GM23248 (cell line): ENCODE measurements around the gene GAP43. TPM values are rescaled to one million over a fixed set of nuclear protein-coding genes. Genes with fewer than 3 reads are reported as not detected.

Experiments used
- DNase-seq: peaks from one replicate; pipeline ENCODE4 v3.0.0-alpha.2; 2015
- H2AFZ ChIP-seq: fragments of 200-600 bp; sonication (generic); 2 replicates; pipeline ENCODE4 v1.6.1; 2016; ENCODE audit warnings: antibody characterized with exemption
- H3F3A ChIP-seq: fragments of 200-600 bp; sonication (generic); 2 replicates; pipeline ENCODE4 v1.6.1; 2016; ENCODE audit warnings: mild to moderate bottlenecking, antibody characterized with exemption, mixed run types; ENCODE audit not compliant: insufficient read depth
- H3K27ac ChIP-seq: fragments of 200-600 bp; sonication (generic); 2 replicates; pipeline ENCODE4 v1.5.1; 2016; ENCODE audit warnings: mild to moderate bottlenecking
- H3K27me3 ChIP-seq: fragments of 200-600 bp; sonication (generic); replicated peaks from 2 replicates; pipeline ENCODE4 v1.6.1; 2016; ENCODE audit warnings: mild to moderate bottlenecking; ENCODE audit not compliant: insufficient read depth
- H3K36me3 ChIP-seq: fragments of 200-600 bp; sonication (generic); 2 replicates; pipeline ENCODE4 v1.6.1; 2016; ENCODE audit warnings: low read depth, mild to moderate bottlenecking
- H3K4me1 ChIP-seq: fragments of 200-600 bp; sonication (generic); 2 replicates; pipeline ENCODE4 v1.6.1; 2016; ENCODE audit warnings: mild to moderate bottlenecking; ENCODE audit not compliant: insufficient read depth
- H3K4me2 ChIP-seq: fragments of 200-600 bp; sonication (generic); one replicate; pipeline ENCODE4 v1.6.1; 2016; ENCODE audit warnings: mild to moderate bottlenecking; ENCODE audit not compliant: unreplicated experiment
- H3K4me3 ChIP-seq: fragments of 200-600 bp; sonication (generic); 2 replicates; pipeline ENCODE4 v1.5.1; 2016; ENCODE audit warnings: mild to moderate bottlenecking
- H3K79me2 ChIP-seq: fragments of 200-600 bp; sonication (generic); 2 replicates; pipeline ENCODE4 v1.6.1; 2016; ENCODE audit warnings: mild to moderate bottlenecking; ENCODE audit not compliant: insufficient read depth
- H3K9ac ChIP-seq: fragments of 200-600 bp; sonication (generic); 2 replicates; pipeline ENCODE4 v1.6.1; 2016; ENCODE audit warnings: mild to moderate bottlenecking
- H3K9me2 ChIP-seq: fragments of 200-600 bp; sonication (generic); 2 replicates; pipeline ENCODE4 v1.6.1; 2016; ENCODE audit warnings: mixed run types, mild to moderate bottlenecking, moderate library complexity; ENCODE audit not compliant: insufficient read depth
- H3K9me3 ChIP-seq: fragments of 200-600 bp; sonication (generic); one replicate; pipeline ENCODE4 v1.6.1; 2017; ENCODE audit warnings: low read depth
- H4K20me1 ChIP-seq: fragments of 200-600 bp; sonication (generic); 2 replicates; pipeline ENCODE4 v1.6.0; 2016; ENCODE audit not compliant: insufficient read depth
- EZH2 ChIP-seq: fragments of 200-600 bp; sonication (generic); IDR thresholded peaks from 2 replicates; pipeline ENCODE4 v1.6.1; 2018; ENCODE audit warnings: antibody characterized with exemption, mild to moderate bottlenecking; ENCODE audit not compliant: insufficient read depth, poor library complexity, severe bottlenecking
- EZH2phosphoT487 ChIP-seq: fragments of 200-600 bp; sonication (generic); IDR thresholded peaks from 2 replicates; pipeline ENCODE4 v1.6.1; 2018; ENCODE audit warnings: antibody characterized with exemption, moderate library complexity, mild to moderate bottlenecking, low read depth; ENCODE audit not compliant: insufficient read depth
- WGBS, 2 experiments: methylation state at CpG; one replicate each; pipeline ENCODE4 v1.1.6; 2015 to 2017; ENCODE audit warnings: low lambda C conversion rate in 2 of 2, low coverage in 1 of 2; ENCODE audit errors: missing lambda C conversion rate in 2 of 2; 5-methylcytosine and 5-hydroxymethylcytosine counted together
- in situ Hi-C: fragments of 300-500 bp; cut with MboI; formaldehyde crosslinking; loops from 2 replicates; pipeline ENCODE4 v1.15.0; 2020
- polyA plus RNA-seq: library from polyadenylated mRNA; unstranded; fragments of >200 nt; fragmentation: Nextera tagmentation; extraction: Ambion mirVana; gene quantifications from 2 replicates; pipeline ENCODE4 v1.2.1, GENCODE V29; 2016
- total RNA-seq: library from RNA; depleted of rRNA; stranded (reverse); fragments of >200 nt; shearing (Covaris generic); gene quantifications from 2 replicates; pipeline ENCODE4 v1.2.3, GENCODE V29; 2014

Gene GAP43
- total and polyA plus RNA-seq, 2 experiments from 2014 or later: 0.54 to 1.8 TPM

DNA sequence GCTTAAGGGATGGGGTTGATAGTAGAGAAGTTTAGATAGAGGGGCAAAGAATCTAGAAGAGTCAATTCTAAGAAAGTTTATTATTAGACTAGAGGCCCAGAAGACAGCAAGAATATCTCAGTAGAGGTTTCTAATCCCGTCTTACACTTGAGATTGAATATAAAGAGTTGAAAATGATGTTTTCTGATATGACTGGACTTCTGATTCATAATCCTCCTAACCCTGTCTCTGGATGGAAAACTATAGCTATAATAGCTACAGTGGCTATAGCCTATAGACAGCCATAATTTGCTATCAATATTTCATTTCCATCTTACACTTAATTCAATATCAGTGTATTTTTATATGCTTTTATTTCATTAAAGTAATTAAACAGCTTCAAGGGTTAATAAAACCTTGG, 60.0 kb downstream of the GAP43 start:
- Histone ChIP-seq H3K4me2 (no peak overlapping the region), H3K4me1 (no peaks in the 10 kb centered on the region), H3K4me3 (no peak overlapping the region), H3F3A (no peaks in the 10 kb centered on the region), H3K27me3 (no peaks in the 10 kb centered on the region), H3K9me3 (no peaks in the 10 kb centered on the region), H3K9me2 (no peaks in the 10 kb centered on the region), H2AFZ (no peak overlapping the region), H4K20me1 (no peaks in the 10 kb centered on the region), H3K27ac (no peak overlapping the region), H3K36me3 (no peaks in the 10 kb centered on the region), H3K9ac (no peak overlapping the region), H3K79me2 (no peaks in the 10 kb centered on the region)
- in situ Hi-C loops: no loop called here
- TF ChIP-seq EZH2 (no peak), EZH2phosphoT487 (no peak)
- WGBS, 2 experiments: 78 to 83% methylated on average over 1 of the region's 1 CpG
- no peak for DNase-seq

GRCh38 chr3:115683773-115684172, 60.5 kb downstream of the GAP43 start:
- H3K9me3 ChIP-seq: no peaks in the 10 kb centered on the region
- no peak overlapping the region for H3K4me2 ChIP-seq
- H3K79me2 ChIP-seq: no peaks in the 10 kb centered on the region
- TF ChIP-seq EZH2phosphoT487: no peak
- no peak overlapping the region for H3K4me3 ChIP-seq
- in situ Hi-C loops: no loop called here
- H3K9me2 ChIP-seq: no peaks in the 10 kb centered on the region
- no peak overlapping the region for H3K9ac ChIP-seq
- no peak overlapping the region for H2AFZ ChIP-seq
- H3K4me1 ChIP-seq: no peaks in the 10 kb centered on the region
- H3F3A ChIP-seq: no peaks in the 10 kb centered on the region
- WGBS, 2 experiments: 87% methylated on average over 3 of the region's 3 CpGs
- no peaks in the 10 kb centered on the region for H4K20me1 ChIP-seq
- no peaks in the 10 kb centered on the region for H3K36me3 ChIP-seq
- DNase-seq: no peak
- no peaks in the 10 kb centered on the region for H3K27me3 ChIP-seq
- no peak overlapping the region for H3K27ac ChIP-seq

GRCh38 chr3:115685097-115685496, 61.8 kb downstream of the GAP43 start:
- no peaks in the 10 kb centered on the region for H3K79me2 ChIP-seq
- TF ChIP-seq EZH2phosphoT487 (no peak), EZH2 (no peak)
- no peaks in the 10 kb centered on the region for H3F3A ChIP-seq
- no peaks in the 10 kb centered on the region for H3K36me3 ChIP-seq
- H4K20me1 ChIP-seq: no peaks in the 10 kb centered on the region
- H3K27me3 ChIP-seq: no peaks in the 10 kb centered on the region
- H3K4me2 ChIP-seq: no peak overlapping the region
- DNase-seq: no peak
- H3K9me2 ChIP-seq: no peaks in the 10 kb centered on the region
- H3K9ac ChIP-seq: no peak overlapping the region
- H3K27ac ChIP-seq: no peak overlapping the region
- H3K4me3 ChIP-seq: no peak overlapping the region
- H3K9me3 ChIP-seq: no peaks in the 10 kb centered on the region
- no peaks in the 10 kb centered on the region for H3K4me1 ChIP-seq
- in situ Hi-C loops: no loop called here
- no peak overlapping the region for H2AFZ ChIP-seq

DNA sequence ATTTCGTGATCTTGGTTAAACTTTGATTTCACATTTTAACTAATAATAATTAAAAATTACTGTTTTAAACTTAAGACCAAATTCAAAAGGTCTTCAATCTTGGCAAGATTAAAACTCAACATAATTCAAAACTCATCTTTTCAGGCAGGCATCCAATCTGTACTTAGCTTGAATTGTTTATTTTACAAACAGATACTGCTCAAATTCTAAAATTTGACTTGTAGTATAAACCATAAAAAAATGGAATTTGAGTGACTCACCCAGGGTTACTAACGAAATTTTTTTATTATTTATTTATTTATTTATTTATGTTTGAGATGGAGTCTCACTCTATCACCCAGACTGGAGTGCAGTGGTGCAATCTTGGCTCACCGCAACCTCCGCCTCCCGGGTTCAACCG, 64.4 kb downstream of the GAP43 start:
- H3K27me3 ChIP-seq: no peaks in the 10 kb centered on the region
- no peak for TF ChIP-seq EZH2phosphoT487
- no peak for TF ChIP-seq EZH2
- in situ Hi-C loops: no loop called here
- H3K79me2 ChIP-seq: no peaks in the 10 kb centered on the region
- H3K9me3 ChIP-seq: no peaks in the 10 kb centered on the region
- H3K36me3 ChIP-seq: no peaks in the 10 kb centered on the region
- H3K9me2 ChIP-seq: no peaks in the 10 kb centered on the region
- WGBS, 2 experiments: 91% methylated on average over 6 of the region's 6 CpGs
- DNase-seq: no peak
- no peak overlapping the region for H3K9ac ChIP-seq
- H3K27ac ChIP-seq: no peak overlapping the region
- H2AFZ ChIP-seq: no peak overlapping the region
- no peaks in the 10 kb centered on the region for H4K20me1 ChIP-seq
- peaks cover 2% of the 10 kb centered on the region; the same call in 1 of the 2 replicates for H3K4me1 ChIP-seq
- H3F3A ChIP-seq: no peaks in the 10 kb centered on the region
- no peak overlapping the region for H3K4me2 ChIP-seq
- no peak overlapping the region for H3K4me3 ChIP-seq

- 90 to 93% methylated on average over 7 of the region's 7 CpGs for WGBS, 2 experiments
- H3F3A ChIP-seq: no peaks in the 10 kb centered on the region
- no peaks in the 10 kb centered on the region for H3K27me3 ChIP-seq
- H3K27ac ChIP-seq: no peak overlapping the region
- H4K20me1 ChIP-seq: no peaks in the 10 kb centered on the region
- peaks cover 7% of the 10 kb centered on the region; the same call in 1 of the 2 replicates for H3K4me1 ChIP-seq
- H3K4me2 ChIP-seq: no peak overlapping the region
- H3K9ac ChIP-seq: no peak overlapping the region
- H3K36me3 ChIP-seq: no peaks in the 10 kb centered on the region
- H3K9me2 ChIP-seq: no peaks in the 10 kb centered on the region
- no peak overlapping the region for H2AFZ ChIP-seq
- no peak for DNase-seq
- TF ChIP-seq EZH2phosphoT487 (no peak), EZH2 (no peak)
- no peaks in the 10 kb centered on the region for H3K9me3 ChIP-seq
- in situ Hi-C loops: no loop called here
- no peaks in the 10 kb centered on the region for H3K79me2 ChIP-seq
- no peak overlapping the region for H3K4me3 ChIP-seq
Observed at GRCh38 chr3:115688418-115688817, 65.1 kb downstream of the GAP43 start.
